HG02840 (cell line): Measurements from ENCODE around the gene MGAT1.

Experiments
- ATAC-seq: cut with Tn5 transposase; IDR thresholded peaks from one replicate; pipeline ENCODE4 v1.9.1; 2021; ENCODE audit warnings: mild to moderate bottlenecking, moderate library complexity, moderate number of reproducible peaks; ENCODE audit not compliant: unreplicated experiment, low FRiP score

Gene MGAT1

DNA sequence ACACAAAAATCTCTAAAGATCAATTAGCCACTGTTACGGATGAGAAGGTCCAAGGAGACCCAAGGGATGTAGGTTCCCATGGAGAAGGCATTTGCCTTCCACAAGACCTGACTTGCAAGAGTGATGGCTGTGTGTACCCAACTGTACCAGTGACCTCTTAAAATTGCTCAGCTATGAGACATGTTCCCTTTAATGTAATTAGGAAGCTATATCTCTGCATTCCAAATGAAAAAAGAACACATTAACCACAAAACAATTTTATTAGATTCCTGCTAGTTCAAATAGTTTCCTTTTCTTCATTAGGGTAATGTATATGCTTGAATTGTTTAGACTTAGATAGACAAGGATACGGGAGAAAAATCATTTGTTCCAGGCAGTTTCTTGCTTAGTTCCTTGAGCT is 66.1 kb downstream of the MGAT1 start:
- no peak for ATAC-seq
